ENCODE data around the gene SH3PXD2A. TPM values are rescaled to one million over a fixed set of nuclear protein-coding genes. Genes with fewer than 3 reads are reported as not detected.

SH3PXD2A gene
- total and polyA plus RNA-seq, 8 donors: 3.9 to 16.4 (median 8.0) TPM

- TF ChIP-seq CTCF (IDR thresholded peaks at IDR 0.05): no peak
- intact Hi-C loops (cut with DNase I): no loop called here
- ATAC-seq (no peak), FAIRE-seq (no peak), DNase-seq (no peak)
- Histone ChIP-seq H3K9me3 (no peaks in the 10 kb centered on the region), H3K36me3 (no peaks in the 10 kb centered on the region), H3K4me1 (peaks cover 0 to 3% (median 2%) of the 10 kb centered on the region in 3 donors), H3K27ac (no peak overlapping the region), H3K4me3 (no peak overlapping the region), H3K27me3 (no peaks in the 10 kb centered on the region)
- 92 to 94% methylated on average over 1 of the region's 1 CpG for WGBS, 2 donors
Observed at GRCh38 chr10:103767756-103768155, 87.6 kb downstream of the SH3PXD2A start.

GRCh38 chr10:103766751-103767505, 88.4 kb downstream of the SH3PXD2A start:
- Histone ChIP-seq H3K27me3 (no peaks in the 10 kb centered on the region), H3K4me3 (no peak overlapping the region), H3K36me3 (no peaks in the 10 kb centered on the region), H3K27ac (no peak overlapping the region), H3K9me3 (no peaks in the 10 kb centered on the region), H3K4me1 (peaks cover 0 to 1% (median under 1%) of the 10 kb centered on the region in 3 donors)
- ATAC-seq: no peak
- 75 to 82% methylated on average over 8 of the region's 8 CpGs for WGBS, 2 donors
- no peak for TF ChIP-seq CTCF (IDR thresholded peaks at IDR 0.05)
- intact Hi-C loops (cut with DNase I): no loop called here
- DNase-seq: no peak
- no peak for FAIRE-seq

GRCh38 chr10:103765981-103766380, 89.4 kb downstream of the SH3PXD2A start:
- no peak for TF ChIP-seq CTCF (IDR thresholded peaks at IDR 0.05)
- Histone ChIP-seq H3K4me3 (no peak overlapping the region), H3K27me3 (no peaks in the 10 kb centered on the region), H3K36me3 (no peaks in the 10 kb centered on the region), H3K9me3 (no peaks in the 10 kb centered on the region), H3K27ac (no peak overlapping the region), H3K4me1 (peaks cover 0 to 7% (median 5%) of the 10 kb centered on the region in 3 donors)
- FAIRE-seq (no peak), DNase-seq (peak in 4 of 6 donors; percentile 40 to 84 (median 70)), ATAC-seq (peak in 2 of 4 donors; percentile 6 to 20)
- intact Hi-C loops (cut with DNase I): no loop called here
- 59 to 61% methylated on average over 8 of the region's 8 CpGs for WGBS, 2 donors

- Histone ChIP-seq H3K36me3 (no peaks in the 10 kb centered on the region), H3K9me3 (no peaks in the 10 kb centered on the region), H3K27me3 (no peaks in the 10 kb centered on the region), H3K27ac (no peak overlapping the region), H3K4me1 (peaks cover 0 to 8% (median 5%) of the 10 kb centered on the region in 3 donors), H3K4me3 (no peak overlapping the region)
- FAIRE-seq: no peak
- no peak for DNase-seq
- 74 to 81% methylated on average over 6 of the region's 6 CpGs for WGBS, 2 donors
- no peak for TF ChIP-seq CTCF (IDR thresholded peaks at IDR 0.05)
- ATAC-seq: no peak
- intact Hi-C loops (cut with DNase I): no loop called here
Observed at GRCh38 chr10:103765168-103765567, 90.2 kb downstream of the SH3PXD2A start.

Measured in pancreas (tissue), 10 donors.